Astrocyte (in vitro differentiated cells and primary cell): ENCODE measurements around the gene KHK. TPM values are rescaled to one million over a fixed set of nuclear protein-coding genes. Genes with fewer than 3 reads are reported as not detected.

Experiments
- DNase-seq: peaks from one replicate; pipeline ENCODE4 v3.0.0-alpha.2; 2010; ENCODE audit warnings: low read depth
- FAIRE-seq: peaks from 2 replicates; lab custom pipeline; 2011; peaks lifted over from hg19 to GRCh38; lab: Jason Lieb, UNC
- H2AFZ ChIP-seq: 2 replicates; pipeline ENCODE4 v1.6.0; 2012; ENCODE audit warnings: low read depth, low read length, inconsistent platforms
- H3K27ac ChIP-seq: 2 replicates; pipeline ENCODE4 v1.5.1; 2011; ENCODE audit warnings: low read depth, low read length, inconsistent platforms
- H3K27me3 ChIP-seq: 2 replicates; pipeline ENCODE4 v1.6.0; 2011; ENCODE audit warnings: low read length, inconsistent platforms; ENCODE audit not compliant: insufficient read depth
- H3K36me3 ChIP-seq: 2 replicates; pipeline ENCODE4 v1.5.1; 2011; ENCODE audit warnings: low read length, inconsistent platforms; ENCODE audit not compliant: insufficient read depth
- H3K4me1 ChIP-seq: 2 replicates; pipeline ENCODE4 v1.5.1; 2011; ENCODE audit warnings: low read length, inconsistent platforms; ENCODE audit not compliant: insufficient read depth
- H3K4me2 ChIP-seq: 2 replicates; pipeline ENCODE4 v1.6.0; 2012; ENCODE audit warnings: low read length, inconsistent platforms
- H3K4me3 ChIP-seq: 2 replicates; pipeline ENCODE4 v1.5.1; 2011; ENCODE audit warnings: low read depth, mild to moderate bottlenecking, low read length, inconsistent platforms; ENCODE audit not compliant: insufficient read depth
- H3K79me2 ChIP-seq: 2 replicates; pipeline ENCODE4 v1.6.0; 2012; ENCODE audit warnings: mild to moderate bottlenecking, low read length, inconsistent platforms; ENCODE audit not compliant: insufficient read depth
- H3K9ac ChIP-seq: 2 replicates; pipeline ENCODE4 v1.6.0; 2012; ENCODE audit warnings: mild to moderate bottlenecking, low read length, inconsistent platforms
- H3K9me3 ChIP-seq: 2 replicates; pipeline ENCODE4 v1.5.1; 2012; ENCODE audit warnings: low read depth, mild to moderate bottlenecking, low read length, inconsistent platforms; ENCODE audit not compliant: insufficient read depth
- H4K20me1 ChIP-seq: 2 replicates; pipeline ENCODE4 v1.6.0; 2012; ENCODE audit warnings: low read length, inconsistent platforms; ENCODE audit not compliant: insufficient read depth
- H3K27ac Mint-ChIP-seq: one replicate; pipeline ENCODE4 v1.8.0; 2021; ENCODE audit warnings: mild to moderate bottlenecking, mixed read lengths; ENCODE audit not compliant: unreplicated experiment
- H3K27me3 Mint-ChIP-seq: one replicate; pipeline ENCODE4 v1.8.0; 2021; ENCODE audit warnings: low read depth, mixed read lengths; ENCODE audit not compliant: unreplicated experiment
- H3K36me3 Mint-ChIP-seq: one replicate; pipeline ENCODE4 v1.8.0; 2021; ENCODE audit warnings: low read depth, mixed read lengths; ENCODE audit not compliant: unreplicated experiment
- H3K4me1 Mint-ChIP-seq: one replicate; pipeline ENCODE4 v1.8.0; 2021; ENCODE audit warnings: low read depth, mixed read lengths; ENCODE audit not compliant: unreplicated experiment
- H3K4me3 Mint-ChIP-seq: one replicate; pipeline ENCODE4 v1.8.0; 2021; ENCODE audit warnings: mild to moderate bottlenecking, moderate library complexity, mixed read lengths; ENCODE audit not compliant: unreplicated experiment
- H3K9me3 Mint-ChIP-seq: one replicate; pipeline ENCODE4 v1.8.0; 2021; ENCODE audit warnings: mild to moderate bottlenecking, mixed read lengths; ENCODE audit not compliant: unreplicated experiment
- EZH2 ChIP-seq: IDR thresholded peaks from 2 replicates; pipeline ENCODE4 v1.6.1; 2012; ENCODE audit warnings: mild to moderate bottlenecking, low read length, inconsistent platforms; ENCODE audit not compliant: insufficient read depth
- total RNA-seq: library from RNA; stranded (reverse); gene quantifications from 2 replicates; pipeline ENCODE4 v1.2.1, GENCODE V29; 2021
- TF ChIP-seq, protein P1 (sequence below): IDR thresholded peaks from 2 replicates; pipeline ENCODE4 v1.5.1; 2011; ENCODE audit warnings: low read depth, mild to moderate bottlenecking, inconsistent platforms, low read length, moderate library complexity; ENCODE audit not compliant: insufficient read depth

The KHK gene
- total RNA-seq, 1 donor from 2014 or later, result 0.95 TPM

GRCh38 chr2:27115519-27115918 lies 28.9 kb downstream of the KHK start:
- no peaks in the 10 kb centered on the region for H3K79me2 ChIP-seq
- peaks cover 51% of the 10 kb centered on the region for H3K27me3 Mint-ChIP-seq

GRCh38 chr2:27117995-27118524 lies 31.5 kb downstream of the KHK start:
- Mint-ChIP-seq H3K36me3 (peaks cover 6% of the 10 kb centered on the region), H3K4me3 (peak overlapping the region; percentile 64), H3K9me3 (peaks cover 9% of the 10 kb centered on the region), H3K27ac (no peak overlapping the region), H3K4me1 (no peaks in the 10 kb centered on the region), H3K27me3 (peaks cover 63% of the 10 kb centered on the region)
- FAIRE-seq (no peak), DNase-seq (no peak)
- H2AFZ ChIP-seq, result peak overlapping the region; percentile 85
- no peaks in the 10 kb centered on the region for H3K79me2 ChIP-seq
- H3K9me3 ChIP-seq, result peaks cover 2% of the 10 kb centered on the region
- no peaks in the 10 kb centered on the region for H4K20me1 ChIP-seq
- peak; percentile 15 for TF ChIP-seq EZH2
- TF ChIP-seq, protein P1, sequence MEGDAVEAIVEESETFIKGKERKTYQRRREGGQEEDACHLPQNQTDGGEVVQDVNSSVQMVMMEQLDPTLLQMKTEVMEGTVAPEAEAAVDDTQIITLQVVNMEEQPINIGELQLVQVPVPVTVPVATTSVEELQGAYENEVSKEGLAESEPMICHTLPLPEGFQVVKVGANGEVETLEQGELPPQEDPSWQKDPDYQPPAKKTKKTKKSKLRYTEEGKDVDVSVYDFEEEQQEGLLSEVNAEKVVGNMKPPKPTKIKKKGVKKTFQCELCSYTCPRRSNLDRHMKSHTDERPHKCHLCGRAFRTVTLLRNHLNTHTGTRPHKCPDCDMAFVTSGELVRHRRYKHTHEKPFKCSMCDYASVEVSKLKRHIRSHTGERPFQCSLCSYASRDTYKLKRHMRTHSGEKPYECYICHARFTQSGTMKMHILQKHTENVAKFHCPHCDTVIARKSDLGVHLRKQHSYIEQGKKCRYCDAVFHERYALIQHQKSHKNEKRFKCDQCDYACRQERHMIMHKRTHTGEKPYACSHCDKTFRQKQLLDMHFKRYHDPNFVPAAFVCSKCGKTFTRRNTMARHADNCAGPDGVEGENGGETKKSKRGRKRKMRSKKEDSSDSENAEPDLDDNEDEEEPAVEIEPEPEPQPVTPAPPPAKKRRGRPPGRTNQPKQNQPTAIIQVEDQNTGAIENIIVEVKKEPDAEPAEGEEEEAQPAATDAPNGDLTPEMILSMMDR, result no peak
- H3K27me3 ChIP-seq, result peaks cover 43% of the 10 kb centered on the region
- no peak overlapping the region for H3K9ac ChIP-seq
- H3K4me2 ChIP-seq, result peak overlapping the region; percentile 92
- H3K4me3 ChIP-seq, result peak overlapping the region; percentile 61
- no peak overlapping the region for H3K27ac ChIP-seq
- no peaks in the 10 kb centered on the region for H3K36me3 ChIP-seq
- peaks cover 10% of the 10 kb centered on the region for H3K4me1 ChIP-seq

More at GRCh38 chr2:27115519-27115918, 28.9 kb downstream of the KHK start:
- H4K20me1 ChIP-seq, result no peaks in the 10 kb centered on the region
- Mint-ChIP-seq H3K9me3 (peaks cover 6% of the 10 kb centered on the region), H3K36me3 (peaks cover 4% of the 10 kb centered on the region), H3K27ac (no peak overlapping the region), H3K4me1 (no peaks in the 10 kb centered on the region), H3K4me3 (no peak overlapping the region)
- DNase-seq, result no peak
- no peaks in the 10 kb centered on the region for H3K36me3 ChIP-seq
- no peak overlapping the region for H3K4me3 ChIP-seq
- H2AFZ ChIP-seq, result no peak overlapping the region
- H3K27me3 ChIP-seq, result peaks cover 32% of the 10 kb centered on the region
- no peak for TF ChIP-seq EZH2
- TF ChIP-seq, protein P1, result no peak
- no peak for FAIRE-seq
- no peak overlapping the region for H3K4me2 ChIP-seq
- H3K9me3 ChIP-seq, result peaks cover 2% of the 10 kb centered on the region
- peaks cover 10% of the 10 kb centered on the region for H3K4me1 ChIP-seq
- no peak overlapping the region for H3K27ac ChIP-seq
- H3K9ac ChIP-seq, result no peak overlapping the region
